Panc1 (cell line): ENCODE measurements around the gene P3H3. TPM values are rescaled to one million over a fixed set of nuclear protein-coding genes. Genes with fewer than 3 reads are reported as not detected.

Experiments used
- ATAC-seq: fragments of 200-7000 bp; cut with Tn5 transposase; 2 replicates; pipeline ENCODE4 v1.9.1; 2020; ENCODE audit warnings: mild to moderate bottlenecking, moderate library complexity
- BruUV-seq: library from RNA; stranded (reverse); fragments of 400-500 nt; replicated peaks from 2 replicates; lab custom pipeline; 2021; lab: Mats Ljungman, UMichigan
- CTCF ChIA-PET: fragments of 300-600 bp; sonication (Branson Sonifier 250); formaldehyde crosslinking; loops from one replicate; lab custom pipeline; 2022; ENCODE audit warnings: antibody characterized with exemption; lab: Charles Lee
- POLR2A ChIA-PET: fragments of 300-600 bp; sonication (Branson Sonifier 250); formaldehyde crosslinking; loops from one replicate; lab custom pipeline; 2022; ENCODE audit warnings: antibody characterized with exemption; lab: Charles Lee
- DNase-seq: peaks from one replicate; pipeline ENCODE4 v3.0.0-alpha.2; 2010; ENCODE audit warnings: low read depth, low spot score
- H3K27ac ChIP-seq: 2 replicates; pipeline ENCODE4 v1.5.1; 2011; ENCODE audit warnings: mild to moderate bottlenecking, low read length, inconsistent platforms
- H3K27me3 ChIP-seq: fragments of 200-500 bp; sonication (Bioruptor generic); 2 replicates; pipeline ENCODE4 v1.6.0; 2014; ENCODE audit warnings: low read length, inconsistent platforms; ENCODE audit not compliant: control insufficient read depth, insufficient read depth
- H3K36me3 ChIP-seq: fragments of 200-500 bp; sonication (Bioruptor generic); 2 replicates; pipeline ENCODE4 v1.5.1; 2014; ENCODE audit warnings: inconsistent platforms, mild to moderate bottlenecking, low read length, moderate library complexity; ENCODE audit not compliant: control insufficient read depth, insufficient read depth
- H3K4me1 ChIP-seq: 2 replicates; pipeline ENCODE4 v1.5.1; 2011; ENCODE audit warnings: inconsistent platforms, mild to moderate bottlenecking, low read length, moderate library complexity; ENCODE audit not compliant: control insufficient read depth, insufficient read depth
- H3K4me3 ChIP-seq, 2 experiments: 2 replicates each; pipeline ENCODE4 v1.5.1; 2011 to 2012; ENCODE audit warnings: low read depth in 2 of 2, low read length in 2 of 2, mild to moderate bottlenecking in 2 of 2, inconsistent platforms in 1 of 2, moderate library complexity in 1 of 2
- H3K9me3 ChIP-seq: fragments of 200-500 bp; sonication (Bioruptor generic); 2 replicates; pipeline ENCODE4 v1.5.1; 2014; ENCODE audit warnings: low read depth, mild to moderate bottlenecking, inconsistent platforms, low read length, moderate library complexity; ENCODE audit not compliant: control insufficient read depth, insufficient read depth
- POLR2AphosphoS5 ChIP-seq: IDR thresholded peaks from 2 replicates; pipeline ENCODE4 v1.6.1; 2012; ENCODE audit warnings: mild to moderate bottlenecking, low read depth, low read length, moderate library complexity
- SIN3A ChIP-seq: IDR thresholded peaks from 2 replicates; pipeline ENCODE4 v1.6.1; 2012; ENCODE audit warnings: low read depth, mild to moderate bottlenecking, low read length, moderate library complexity, borderline replicate concordance; ENCODE audit not compliant: insufficient read depth
- TCF7L2 ChIP-seq: IDR thresholded peaks from 2 replicates; pipeline ENCODE4 v1.6.1; 2011; ENCODE audit warnings: mild to moderate bottlenecking, low read depth, low read length, inconsistent platforms
- in situ Hi-C: cut with HindIII; loops from 2 replicates; pipeline ENCODE4 v1.10.0; 2016; ENCODE audit warnings: low sequenced_read_pairs, low pct_unique_long_range_greater_than_20kb
- intact Hi-C: fragments of 100-400 bp; cut with micrococcal nuclease; formaldehyde crosslinking; loops from one replicate; pipeline ENCODE4 v1.10.0; 2022; ENCODE audit not compliant: unreplicated experiment
- total RNA-seq: library from RNA; stranded (reverse); gene quantifications from one replicate; pipeline ENCODE4 v1.2.1, GENCODE V29; 2021; ENCODE audit not compliant: unreplicated experiment
- TF ChIP-seq, protein P1 (sequence below), 2 experiments: IDR thresholded peaks; 2 replicates each; pipeline ENCODE4 v1.6.1; 2011 to 2012; ENCODE audit warnings: low read depth in 2 of 2, control low read depth in 1 of 2, low read length in 1 of 2, mild to moderate bottlenecking in 1 of 2, moderate library complexity in 1 of 2; ENCODE audit not compliant: insufficient read depth in 1 of 2
- TF ChIP-seq, protein P2 (sequence below): fragments of 450-650 bp; IDR thresholded peaks from 2 replicates; pipeline ENCODE4 v1.5.1; 2017; ENCODE audit warnings: mild to moderate bottlenecking

Gene P3H3
- total RNA-seq, 1 experiment from 2014 or later = 11.0 TPM

DNA sequence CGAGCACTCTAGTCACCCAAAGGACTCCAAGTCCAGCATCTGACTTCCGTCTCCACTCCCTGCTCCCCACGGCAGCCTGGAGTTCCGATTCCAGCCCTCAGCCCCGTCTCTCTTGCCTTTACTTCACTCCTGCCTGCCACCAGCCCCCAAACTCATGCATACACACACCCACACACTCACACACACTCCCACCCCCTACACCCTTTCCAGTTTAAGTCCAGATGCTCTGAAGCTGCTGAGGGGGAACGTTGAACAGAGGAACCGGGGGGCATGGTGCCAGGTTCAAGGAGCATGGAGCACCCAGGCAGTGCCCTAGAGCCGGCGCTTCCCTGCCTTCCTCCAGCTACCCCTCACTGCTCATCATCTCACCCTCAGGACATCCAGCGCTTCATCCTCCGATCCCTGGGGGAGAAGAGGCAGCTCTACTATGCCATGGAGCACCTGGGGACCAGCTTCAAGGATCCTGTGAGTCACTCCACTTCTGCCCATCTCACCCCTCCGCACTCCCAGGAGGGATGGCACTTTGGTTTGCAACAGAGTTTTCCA is 3.3 kb downstream of the P3H3 start:
- no TSS peak for BruUV-seq
- ATAC-seq (no peak), DNase-seq (no peak)
- in situ Hi-C loops = no loop called here
- Histone ChIP-seq H3K4me1 (peaks cover 4% of the 10 kb centered on the region; the same call in 1 of the 2 replicates), H3K4me3 (no peak overlapping the region), H3K27me3 (no peaks in the 10 kb centered on the region), H3K9me3 (no peaks in the 10 kb centered on the region), H3K27ac (no peak overlapping the region), H3K36me3 (no peaks in the 10 kb centered on the region)
- ChIA-PET CTCF (no interaction called here), POLR2A (no interaction called here)
- TF ChIP-seq, protein P1, sequence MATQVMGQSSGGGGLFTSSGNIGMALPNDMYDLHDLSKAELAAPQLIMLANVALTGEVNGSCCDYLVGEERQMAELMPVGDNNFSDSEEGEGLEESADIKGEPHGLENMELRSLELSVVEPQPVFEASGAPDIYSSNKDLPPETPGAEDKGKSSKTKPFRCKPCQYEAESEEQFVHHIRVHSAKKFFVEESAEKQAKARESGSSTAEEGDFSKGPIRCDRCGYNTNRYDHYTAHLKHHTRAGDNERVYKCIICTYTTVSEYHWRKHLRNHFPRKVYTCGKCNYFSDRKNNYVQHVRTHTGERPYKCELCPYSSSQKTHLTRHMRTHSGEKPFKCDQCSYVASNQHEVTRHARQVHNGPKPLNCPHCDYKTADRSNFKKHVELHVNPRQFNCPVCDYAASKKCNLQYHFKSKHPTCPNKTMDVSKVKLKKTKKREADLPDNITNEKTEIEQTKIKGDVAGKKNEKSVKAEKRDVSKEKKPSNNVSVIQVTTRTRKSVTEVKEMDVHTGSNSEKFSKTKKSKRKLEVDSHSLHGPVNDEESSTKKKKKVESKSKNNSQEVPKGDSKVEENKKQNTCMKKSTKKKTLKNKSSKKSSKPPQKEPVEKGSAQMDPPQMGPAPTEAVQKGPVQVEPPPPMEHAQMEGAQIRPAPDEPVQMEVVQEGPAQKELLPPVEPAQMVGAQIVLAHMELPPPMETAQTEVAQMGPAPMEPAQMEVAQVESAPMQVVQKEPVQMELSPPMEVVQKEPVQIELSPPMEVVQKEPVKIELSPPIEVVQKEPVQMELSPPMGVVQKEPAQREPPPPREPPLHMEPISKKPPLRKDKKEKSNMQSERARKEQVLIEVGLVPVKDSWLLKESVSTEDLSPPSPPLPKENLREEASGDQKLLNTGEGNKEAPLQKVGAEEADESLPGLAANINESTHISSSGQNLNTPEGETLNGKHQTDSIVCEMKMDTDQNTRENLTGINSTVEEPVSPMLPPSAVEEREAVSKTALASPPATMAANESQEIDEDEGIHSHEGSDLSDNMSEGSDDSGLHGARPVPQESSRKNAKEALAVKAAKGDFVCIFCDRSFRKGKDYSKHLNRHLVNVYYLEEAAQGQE (IDR thresholded peaks at IDR 0.05; ENCODE audit: insufficient read depth in 1 of 2, low read depth in 2 of 2, low read length in 1 of 2) = no peak
- TF ChIP-seq, protein P2, sequence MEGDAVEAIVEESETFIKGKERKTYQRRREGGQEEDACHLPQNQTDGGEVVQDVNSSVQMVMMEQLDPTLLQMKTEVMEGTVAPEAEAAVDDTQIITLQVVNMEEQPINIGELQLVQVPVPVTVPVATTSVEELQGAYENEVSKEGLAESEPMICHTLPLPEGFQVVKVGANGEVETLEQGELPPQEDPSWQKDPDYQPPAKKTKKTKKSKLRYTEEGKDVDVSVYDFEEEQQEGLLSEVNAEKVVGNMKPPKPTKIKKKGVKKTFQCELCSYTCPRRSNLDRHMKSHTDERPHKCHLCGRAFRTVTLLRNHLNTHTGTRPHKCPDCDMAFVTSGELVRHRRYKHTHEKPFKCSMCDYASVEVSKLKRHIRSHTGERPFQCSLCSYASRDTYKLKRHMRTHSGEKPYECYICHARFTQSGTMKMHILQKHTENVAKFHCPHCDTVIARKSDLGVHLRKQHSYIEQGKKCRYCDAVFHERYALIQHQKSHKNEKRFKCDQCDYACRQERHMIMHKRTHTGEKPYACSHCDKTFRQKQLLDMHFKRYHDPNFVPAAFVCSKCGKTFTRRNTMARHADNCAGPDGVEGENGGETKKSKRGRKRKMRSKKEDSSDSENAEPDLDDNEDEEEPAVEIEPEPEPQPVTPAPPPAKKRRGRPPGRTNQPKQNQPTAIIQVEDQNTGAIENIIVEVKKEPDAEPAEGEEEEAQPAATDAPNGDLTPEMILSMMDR = no peak
- TF ChIP-seq SIN3A = no peak
- no peak for TF ChIP-seq TCF7L2
- TF ChIP-seq POLR2AphosphoS5 = no peak
- intact Hi-C loops = no loop called here

- DNase-seq = no peak
- TF ChIP-seq TCF7L2 = no peak
- no peak for TF ChIP-seq SIN3A
- TF ChIP-seq, protein P2 = no peak
- TF ChIP-seq, protein P1 (IDR thresholded peaks at IDR 0.05; ENCODE audit: insufficient read depth in 1 of 2, low read depth in 2 of 2, low read length in 1 of 2) = no peak
- TF ChIP-seq POLR2AphosphoS5 = no peak
- peaks cover 2% of the 10 kb centered on the region; the same call in 1 of the 2 replicates for H3K4me1 ChIP-seq
- no TSS peak for BruUV-seq
- H3K27ac ChIP-seq = no peak overlapping the region
- no peaks in the 10 kb centered on the region for H3K36me3 ChIP-seq
- intact Hi-C loops = no loop called here
- in situ Hi-C loops = no loop called here
- no peaks in the 10 kb centered on the region for H3K27me3 ChIP-seq
- no peaks in the 10 kb centered on the region for H3K9me3 ChIP-seq
- no peak for ATAC-seq
- H3K4me3 ChIP-seq = no peak overlapping the region
- CTCF ChIA-PET = no interaction called here
- POLR2A ChIA-PET = no interaction called here
These were observed 3.9 kb downstream of the P3H3 start for GRCh38 chr12:6832125-6832524.
